Measurements from ENCODE around the gene GUK1.
A peak's percentile ranks its signal among the peaks of the same experiment; 100 is the strongest.

GUK1 gene

DNA sequence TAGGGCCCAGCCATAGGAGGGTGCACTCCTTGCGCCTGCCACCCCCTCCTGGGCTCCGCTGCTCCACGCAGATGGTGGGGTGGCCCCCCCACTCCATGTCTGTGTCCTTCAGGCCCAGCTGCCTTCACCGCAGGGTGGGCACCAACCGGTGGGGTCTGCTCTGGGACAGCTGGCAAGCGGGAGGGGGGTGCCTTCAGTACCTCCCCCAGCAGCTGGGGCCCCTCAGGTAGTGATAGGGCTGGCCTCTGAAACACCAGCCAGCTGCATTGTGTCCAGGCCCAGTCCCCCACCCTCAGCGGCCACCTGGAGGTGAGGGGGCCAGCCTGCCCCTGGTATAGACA, 10.0 kb downstream of the GUK1 start:
- DNase-seq (ENCODE audit: low read depth in 2 of 2) = no peak

GRCh38 chr1:228150461-228151179, 10.5 kb downstream of the GUK1 start:
- no peak for DNase-seq (ENCODE audit: low read depth in 2 of 2)

DNA sequence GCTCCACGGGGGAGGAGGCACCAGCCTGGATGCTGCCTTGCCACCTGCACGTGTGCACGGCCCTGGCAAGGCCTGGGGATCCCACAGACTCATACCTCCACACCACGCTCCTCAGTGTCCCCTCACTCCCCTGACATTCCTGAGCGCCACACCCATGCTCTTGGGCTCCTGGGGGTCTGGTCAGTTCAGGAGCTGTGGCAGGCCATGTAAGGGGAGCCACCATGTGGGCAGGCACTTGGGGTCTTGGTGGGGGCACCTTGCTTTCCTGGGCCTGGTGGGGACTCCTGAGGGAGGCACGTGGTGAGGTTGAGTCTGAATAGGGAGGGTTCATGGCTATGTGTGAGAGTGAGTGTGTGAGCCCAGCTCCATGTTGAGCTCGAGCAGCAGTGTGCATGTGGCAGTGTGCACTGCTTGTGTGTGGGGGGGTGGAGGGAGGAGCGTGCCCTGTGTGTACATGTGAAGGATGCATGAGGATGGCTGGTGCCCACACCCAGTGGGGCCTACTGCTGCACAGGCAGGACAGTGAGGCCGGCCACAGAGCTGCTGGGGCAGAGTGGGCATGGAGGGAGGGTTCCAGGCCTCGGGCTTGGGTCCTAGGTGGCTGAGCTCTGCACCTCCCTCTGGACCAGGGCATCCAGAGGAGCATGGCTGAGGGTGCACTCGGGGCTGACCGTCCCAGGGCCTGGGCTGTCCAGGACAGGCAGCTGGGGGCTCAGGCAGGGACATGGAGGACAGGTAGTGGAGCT, 11.3 kb downstream of the GUK1 start:
- no peak for DNase-seq (ENCODE audit: low read depth in 2 of 2)

GRCh38 chr1:228152097-228152917, 12.2 kb downstream of the GUK1 start:
- no peak for DNase-seq (ENCODE audit: low read depth in 2 of 2)

- DNase-seq (ENCODE audit: low read depth in 2 of 2) = no peak
Observed at GRCh38 chr1:228152918-228153258, 12.8 kb downstream of the GUK1 start.

GRCh38 chr1:228154021-228154669, 14.1 kb downstream of the GUK1 start:
- DNase-seq (ENCODE audit: low read depth in 2 of 2) = no peak

DNA sequence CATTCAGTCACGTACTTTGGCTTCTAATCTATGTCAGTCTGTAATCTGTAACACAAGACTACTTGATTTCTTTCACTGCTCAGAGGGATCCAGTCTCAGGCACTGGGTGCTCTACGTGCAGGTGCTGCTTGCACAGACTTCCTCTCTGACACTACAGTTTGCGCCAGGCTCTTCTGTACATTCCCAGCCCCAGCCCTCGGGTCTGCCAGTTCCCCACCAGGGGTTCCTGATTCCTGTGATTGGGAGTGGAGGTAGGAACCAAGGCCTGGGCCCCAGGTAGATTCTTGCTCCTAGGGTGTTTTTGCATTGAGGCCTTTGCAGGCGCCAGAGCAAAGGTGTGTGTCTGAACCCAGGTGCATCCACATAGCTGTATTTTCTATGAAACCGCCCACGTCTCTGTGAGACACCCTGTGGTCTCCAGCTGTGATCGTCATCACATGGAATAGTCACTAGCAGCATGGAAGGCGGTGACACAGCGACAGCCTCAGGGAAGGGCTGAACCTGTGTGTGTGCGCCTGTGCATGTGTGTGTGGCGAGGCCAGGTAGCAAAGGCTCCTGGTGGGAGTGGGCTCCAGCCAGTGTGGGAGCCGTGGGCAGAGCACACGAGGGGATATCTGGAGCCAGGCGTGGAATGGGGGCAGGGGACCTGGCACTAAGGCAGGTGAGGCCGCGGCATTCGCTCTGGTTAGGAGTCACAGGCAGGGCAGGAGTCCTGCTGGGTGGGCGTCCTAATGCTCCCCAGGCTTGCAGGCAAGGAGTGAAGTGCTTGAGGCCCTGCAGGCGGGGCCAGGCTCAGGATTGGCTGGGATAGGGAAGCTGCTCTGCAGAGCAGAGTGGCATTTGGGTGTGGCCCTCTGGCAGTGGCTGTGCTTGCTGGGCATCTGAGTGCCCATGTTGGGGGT, 14.8 kb downstream of the GUK1 start:
- DNase-seq (ENCODE audit: low read depth in 2 of 2) = peak in 1 of 2 donors; percentile 45

- DNase-seq (ENCODE audit: low read depth in 2 of 2) = no peak
Observed at GRCh38 chr1:228155596-228156514, 15.8 kb downstream of the GUK1 start.

GRCh38 chr1:228156515-228156881, 16.4 kb downstream of the GUK1 start:
- DNase-seq (ENCODE audit: low read depth in 2 of 2) = no peak

DNA sequence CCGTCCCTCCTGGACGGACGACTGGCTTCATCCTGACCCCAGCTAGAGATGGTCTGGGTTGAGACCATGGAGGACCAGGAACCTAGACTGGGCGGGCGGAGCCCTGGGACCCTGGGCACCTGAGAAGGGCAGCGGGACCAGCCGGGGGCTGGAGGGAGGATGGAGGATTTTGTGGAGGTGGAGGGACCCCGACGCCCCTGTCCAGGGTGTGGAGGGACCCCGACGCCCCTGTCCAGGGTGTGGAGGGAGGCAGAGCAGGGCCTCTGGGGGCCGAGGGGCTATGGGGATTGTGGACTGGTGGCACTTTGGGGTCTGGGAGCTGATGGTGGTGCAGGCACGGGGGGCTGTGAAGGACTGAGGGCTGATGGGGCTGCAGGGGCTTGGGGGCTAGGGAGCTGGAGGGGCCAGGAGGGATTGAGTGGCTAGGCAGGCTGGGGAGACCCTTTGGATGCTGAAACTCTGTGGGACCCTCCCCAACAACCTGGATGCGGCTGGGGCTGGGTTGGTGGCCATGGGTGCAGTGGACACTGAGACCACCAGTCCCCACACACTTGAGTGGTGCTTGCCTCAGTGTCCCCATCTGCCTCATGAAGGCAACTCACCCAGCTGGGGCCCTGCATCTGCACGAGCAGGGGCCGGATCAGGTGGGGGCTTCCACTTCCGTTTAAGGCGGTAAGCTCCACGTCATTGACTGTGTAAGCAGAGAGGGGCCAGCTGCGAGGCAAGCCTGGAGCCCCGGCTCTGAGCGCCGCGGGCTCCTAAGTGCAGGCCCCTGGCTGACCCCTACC, 17.1 kb downstream of the GUK1 start:
- no peak for DNase-seq (ENCODE audit: low read depth in 2 of 2)

- no peak for DNase-seq (ENCODE audit: low read depth in 2 of 2)
Observed at GRCh38 chr1:228157729-228158126, 17.6 kb downstream of the GUK1 start.

- no peak for DNase-seq (ENCODE audit: low read depth in 2 of 2)
Observed at GRCh38 chr1:228158151-228159007, 18.3 kb downstream of the GUK1 start.

DNA sequence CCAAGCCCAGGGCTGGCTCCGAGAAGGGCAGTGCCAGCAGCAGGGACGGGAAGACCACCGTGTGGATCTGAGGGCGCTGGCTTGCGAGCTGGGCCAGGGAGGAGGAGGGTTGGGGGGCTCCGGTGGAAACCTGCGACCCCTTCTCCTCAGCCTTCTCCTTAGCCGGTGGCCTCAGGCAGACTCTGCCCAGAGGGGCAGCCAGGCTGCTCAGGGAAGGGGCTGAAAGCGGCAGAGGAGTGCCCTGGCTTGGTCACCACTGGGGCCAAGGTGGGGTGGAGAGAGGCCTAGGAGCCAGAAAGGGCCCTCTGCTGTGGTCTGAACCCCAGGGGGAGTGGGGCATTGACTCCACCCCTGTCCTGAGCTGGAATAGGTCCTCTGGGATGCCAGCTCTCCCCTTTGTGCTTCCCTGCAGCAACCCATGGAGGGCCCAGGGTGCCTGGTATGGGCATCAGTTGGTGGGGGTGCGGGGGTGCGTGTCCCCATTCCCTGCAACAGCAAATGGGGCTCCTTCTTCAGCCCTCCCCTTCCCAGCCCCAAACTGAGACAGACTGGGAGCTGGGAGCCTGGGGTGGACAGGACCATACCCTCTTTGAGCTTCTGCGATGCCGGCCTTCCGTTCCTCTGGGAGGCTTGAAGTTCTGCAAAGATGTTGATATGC, 19.1 kb downstream of the GUK1 start:
- no peak for DNase-seq (ENCODE audit: low read depth in 2 of 2)

- no peak for DNase-seq (ENCODE audit: low read depth in 2 of 2)
Observed at GRCh38 chr1:228160201-228160761, 20.2 kb downstream of the GUK1 start.

DNA sequence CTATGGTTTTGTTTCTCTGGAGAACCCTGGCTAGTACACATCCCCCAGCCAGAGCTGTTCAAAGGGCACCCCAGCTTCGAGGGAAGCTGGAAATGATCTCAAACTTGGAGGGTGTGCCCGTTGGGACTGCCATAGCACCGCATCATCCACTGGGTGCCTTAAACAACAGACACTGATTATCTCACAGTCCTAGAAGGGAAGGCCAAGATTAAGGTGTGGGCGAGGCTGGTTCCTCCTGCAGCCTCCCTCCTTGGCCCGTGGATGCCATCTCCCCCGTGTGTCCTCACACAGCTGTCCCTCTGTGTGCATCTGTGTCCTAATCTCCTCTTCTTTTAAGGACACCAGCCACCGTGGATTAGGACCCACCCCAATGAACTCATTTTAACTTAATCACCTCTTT, 21.3 kb downstream of the GUK1 start:
- DNase-seq (ENCODE audit: low read depth in 2 of 2) = no peak

DNA sequence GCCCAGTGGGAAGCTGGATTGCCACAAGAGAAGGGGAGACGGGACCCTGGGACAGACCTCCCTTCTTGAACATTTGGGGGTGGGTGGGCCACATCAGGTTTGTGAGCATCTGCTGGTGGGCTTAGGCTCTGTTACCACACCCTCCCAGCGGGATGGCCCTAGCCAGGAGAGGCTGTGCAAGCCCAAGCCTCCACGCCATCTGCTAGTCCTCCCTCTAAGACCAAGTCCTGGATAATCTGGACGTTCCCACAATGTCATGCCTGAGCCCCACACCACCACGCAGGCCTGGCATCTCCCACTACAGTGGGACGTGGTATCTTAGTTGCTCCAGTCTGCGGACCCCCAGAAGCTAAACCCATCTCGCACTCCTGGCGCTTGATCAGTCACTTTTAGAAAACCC, 21.8 kb downstream of the GUK1 start:
- DNase-seq (ENCODE audit: low read depth in 2 of 2) = no peak

- no peak for DNase-seq (ENCODE audit: low read depth in 2 of 2)
Observed at GRCh38 chr1:228162286-228163006, 22.4 kb downstream of the GUK1 start.
